Measurements from ENCODE around the gene FOXRED1. TPM values are rescaled to one million over a fixed set of nuclear protein-coding genes. Genes with fewer than 3 reads are reported as not detected.
"Not testable (repeated sequence)": the region's sequence is repeated elsewhere in the genome, so short reads cannot be mapped to it uniquely, and the experiment has no call there.

Gene FOXRED1
- total RNA-seq, 2 donors from 2014 or later = 22.9 to 27.8 TPM

- TF ChIP-seq CTCF (IDR thresholded peaks at IDR 0.05) = no peak
- H3K9me3 ChIP-seq = no peaks in the 10 kb centered on the region
- no peaks in the 10 kb centered on the region for H3K27me3 ChIP-seq (replicated peaks; ENCODE audit: insufficient read depth)
- ATAC-seq (ENCODE audit: insufficient number of reproducible peaks, low FRiP score, low read depth) = no peak
- H3K4me3 ChIP-seq = peak overlapping the region; percentile 69
- peaks cover 8% of the 10 kb centered on the region for H3K36me3 ChIP-seq
- peak overlapping the region; percentile 79 to 86 for H3K27ac ChIP-seq
- peaks cover 3 to 15% of the 10 kb centered on the region in 2 donors for H3K4me1 ChIP-seq (ENCODE audit: control insufficient read depth in 1 of 2, low read depth in 2 of 2)
- DNase-seq (ENCODE audit: low spot score) = no peak
These were observed 35.6 kb downstream of the FOXRED1 start for GRCh38 chr11:126304457-126305075.

- no peak for TF ChIP-seq CTCF (IDR thresholded peaks at IDR 0.05)
- no peak overlapping the region for H3K27ac ChIP-seq
- peaks cover 2% of the 10 kb centered on the region for H3K36me3 ChIP-seq
- H3K4me3 ChIP-seq = no peak overlapping the region
- H3K27me3 ChIP-seq (replicated peaks; ENCODE audit: insufficient read depth) = no peaks in the 10 kb centered on the region
- DNase-seq (ENCODE audit: low spot score) (no peak), ATAC-seq (ENCODE audit: insufficient number of reproducible peaks, low FRiP score, low read depth) (no peak)
- no peaks in the 10 kb centered on the region for H3K9me3 ChIP-seq
- peaks cover 3 to 15% of the 10 kb centered on the region in 2 donors for H3K4me1 ChIP-seq (ENCODE audit: control insufficient read depth in 1 of 2, low read depth in 2 of 2)
These were observed 36.7 kb downstream of the FOXRED1 start for GRCh38 chr11:126305699-126306098.

- peaks cover 3 to 15% of the 10 kb centered on the region in 2 donors for H3K4me1 ChIP-seq (ENCODE audit: control insufficient read depth in 1 of 2, low read depth in 2 of 2)
- H3K9me3 ChIP-seq = no peaks in the 10 kb centered on the region
- ATAC-seq (ENCODE audit: insufficient number of reproducible peaks, low FRiP score, low read depth) (no peak), DNase-seq (ENCODE audit: low spot score) (no peak)
- TF ChIP-seq CTCF (IDR thresholded peaks at IDR 0.05) = no peak
- no peaks in the 10 kb centered on the region for H3K27me3 ChIP-seq (replicated peaks; ENCODE audit: insufficient read depth)
- H3K36me3 ChIP-seq = peaks cover under 1% of the 10 kb centered on the region
- no peak overlapping the region for H3K4me3 ChIP-seq
- no peak overlapping the region for H3K27ac ChIP-seq
These were observed 38.8 kb downstream of the FOXRED1 start for GRCh38 chr11:126307706-126308105.

- no peak for TF ChIP-seq CTCF (IDR thresholded peaks at IDR 0.05)
- ATAC-seq (ENCODE audit: insufficient number of reproducible peaks, low FRiP score, low read depth) = no peak
- no peak overlapping the region for H3K4me3 ChIP-seq
These were observed 39.3 kb downstream of the FOXRED1 start for GRCh38 chr11:126308271-126308671.

GRCh38 chr11:126308771-126309170 is 39.8 kb downstream of the FOXRED1 start:
- not testable (repeated sequence) for ATAC-seq (ENCODE audit: insufficient number of reproducible peaks, low FRiP score, low read depth); H3K4me1 ChIP-seq (ENCODE audit: control insufficient read depth in 1 of 2, low read depth in 2 of 2); H3K27me3 ChIP-seq (replicated peaks; ENCODE audit: insufficient read depth); H3K27ac ChIP-seq; H3K9me3 ChIP-seq; H3K4me3 ChIP-seq; H3K36me3 ChIP-seq; DNase-seq (ENCODE audit: low spot score)

More at GRCh38 chr11:126308271-126308671, 39.3 kb downstream of the FOXRED1 start:
- no peaks in the 10 kb centered on the region for H3K27me3 ChIP-seq (replicated peaks; ENCODE audit: insufficient read depth)
- peaks cover 4% of the 10 kb centered on the region for H3K36me3 ChIP-seq
- no peak overlapping the region for H3K27ac ChIP-seq
- no peaks in the 10 kb centered on the region for H3K9me3 ChIP-seq
- no peak for DNase-seq (ENCODE audit: low spot score)
- H3K4me1 ChIP-seq (ENCODE audit: control insufficient read depth in 1 of 2, low read depth in 2 of 2) = peaks cover 1 to 11% of the 10 kb centered on the region in 2 donors
